Ovary (tissue), 3 donors: ENCODE data around the gene PSMC3IP.

Experiments
- EP300 ChIP-seq: sonication (generic); formaldehyde crosslinking; IDR thresholded peaks from one replicate; pipeline ENCODE4 v1.6.1; 2017; ENCODE audit warnings: antibody characterized with exemption
- POLR2A ChIP-seq: fragments of 450-650 bp; IDR thresholded peaks from one replicate; pipeline ENCODE4 v1.6.1; 2017; ENCODE audit warnings: antibody characterized with exemption, mild to moderate bottlenecking, moderate library complexity
- TF ChIP-seq, protein P1 (sequence below), 3 donors: fragments of 450-650 bp in 2 of 3; fragments of 200-600 bp in 1 of 3; IDR thresholded peaks; one replicate each; pipeline versions ENCODE4 v1.5.1 to v1.8.0; 2016 to 2022; ENCODE audit warnings: antibody characterized with exemption in 3 of 3, mild to moderate bottlenecking in 1 of 3
- donor health status: DM: no; HTN: no; CAD: no.

DNA sequence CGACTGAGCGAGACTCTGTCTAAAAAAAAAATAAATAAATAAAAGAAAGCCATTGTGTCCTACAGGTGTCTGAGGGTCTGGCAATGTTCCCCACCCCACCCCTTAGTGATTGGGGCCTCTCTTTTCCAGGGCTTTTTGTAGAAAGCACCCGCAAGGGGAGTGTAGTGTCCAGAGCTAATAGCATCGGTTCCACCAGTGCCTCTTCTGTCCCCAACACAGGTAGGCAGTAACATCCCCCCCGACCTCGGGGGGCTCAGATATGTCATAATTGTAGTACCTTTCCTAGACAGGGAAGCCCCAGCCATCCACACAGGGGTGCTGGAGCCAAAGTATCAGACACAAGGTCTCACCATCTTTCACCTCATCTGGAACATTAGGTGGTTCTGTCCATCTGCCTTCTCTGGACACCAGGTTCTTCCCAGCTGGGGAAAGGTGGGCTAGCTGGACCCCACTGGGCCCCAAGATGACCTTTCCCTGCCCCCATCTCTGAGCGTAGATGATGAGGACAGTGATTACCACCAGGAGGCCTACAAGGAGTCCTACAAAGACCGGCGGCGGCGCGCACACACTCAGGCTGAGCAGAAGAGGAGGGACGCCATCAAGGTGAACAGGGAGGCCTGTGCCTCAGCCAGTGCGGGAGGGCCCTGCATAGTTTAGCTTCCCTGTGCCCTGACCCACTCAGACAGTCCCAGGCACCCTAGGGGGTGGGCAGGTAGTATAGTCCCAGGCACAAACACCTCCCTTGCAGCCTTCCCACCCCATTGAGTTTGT, 9.0 kb downstream of the PSMC3IP start:
- TF ChIP-seq, protein P1, sequence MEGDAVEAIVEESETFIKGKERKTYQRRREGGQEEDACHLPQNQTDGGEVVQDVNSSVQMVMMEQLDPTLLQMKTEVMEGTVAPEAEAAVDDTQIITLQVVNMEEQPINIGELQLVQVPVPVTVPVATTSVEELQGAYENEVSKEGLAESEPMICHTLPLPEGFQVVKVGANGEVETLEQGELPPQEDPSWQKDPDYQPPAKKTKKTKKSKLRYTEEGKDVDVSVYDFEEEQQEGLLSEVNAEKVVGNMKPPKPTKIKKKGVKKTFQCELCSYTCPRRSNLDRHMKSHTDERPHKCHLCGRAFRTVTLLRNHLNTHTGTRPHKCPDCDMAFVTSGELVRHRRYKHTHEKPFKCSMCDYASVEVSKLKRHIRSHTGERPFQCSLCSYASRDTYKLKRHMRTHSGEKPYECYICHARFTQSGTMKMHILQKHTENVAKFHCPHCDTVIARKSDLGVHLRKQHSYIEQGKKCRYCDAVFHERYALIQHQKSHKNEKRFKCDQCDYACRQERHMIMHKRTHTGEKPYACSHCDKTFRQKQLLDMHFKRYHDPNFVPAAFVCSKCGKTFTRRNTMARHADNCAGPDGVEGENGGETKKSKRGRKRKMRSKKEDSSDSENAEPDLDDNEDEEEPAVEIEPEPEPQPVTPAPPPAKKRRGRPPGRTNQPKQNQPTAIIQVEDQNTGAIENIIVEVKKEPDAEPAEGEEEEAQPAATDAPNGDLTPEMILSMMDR (IDR thresholded peaks at IDR 0.05): no peak
- TF ChIP-seq POLR2A: no peak
- no peak for TF ChIP-seq EP300
